C4-2B (cell line): Measurements from ENCODE around the gene U2SURP.

Source experiments
- ZFX ChIP-seq: fragments of 450-650 bp; IDR thresholded peaks from 2 replicates; pipeline ENCODE4 v1.6.1; 2017
- TF ChIP-seq, protein P1 (sequence below): fragments of 450-650 bp; conservative IDR thresholded peaks from 2 replicates; pipeline ENCODE4 v1.5.1; 2017; ENCODE audit warnings: mild to moderate bottlenecking

DNA sequence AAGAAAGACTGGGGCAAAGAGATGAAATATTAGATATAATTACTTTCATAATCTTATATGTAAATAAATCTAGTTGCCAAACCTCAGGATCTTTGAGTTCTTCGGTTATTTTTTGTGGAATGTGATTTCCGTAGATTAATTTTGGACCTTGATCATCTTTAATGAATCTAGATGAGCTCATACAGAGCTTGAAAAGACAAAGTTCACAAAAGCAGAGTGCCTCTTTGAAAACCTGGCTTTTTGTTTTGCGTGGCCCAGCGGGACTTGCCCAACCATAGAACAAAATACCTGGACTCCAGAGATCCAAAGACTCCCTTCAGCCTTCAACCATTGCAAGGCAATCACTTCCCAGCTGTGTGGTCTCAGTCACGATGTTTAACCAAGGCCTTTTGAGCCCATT, 63.4 kb downstream of the U2SURP start:
- TF ChIP-seq, protein P1, sequence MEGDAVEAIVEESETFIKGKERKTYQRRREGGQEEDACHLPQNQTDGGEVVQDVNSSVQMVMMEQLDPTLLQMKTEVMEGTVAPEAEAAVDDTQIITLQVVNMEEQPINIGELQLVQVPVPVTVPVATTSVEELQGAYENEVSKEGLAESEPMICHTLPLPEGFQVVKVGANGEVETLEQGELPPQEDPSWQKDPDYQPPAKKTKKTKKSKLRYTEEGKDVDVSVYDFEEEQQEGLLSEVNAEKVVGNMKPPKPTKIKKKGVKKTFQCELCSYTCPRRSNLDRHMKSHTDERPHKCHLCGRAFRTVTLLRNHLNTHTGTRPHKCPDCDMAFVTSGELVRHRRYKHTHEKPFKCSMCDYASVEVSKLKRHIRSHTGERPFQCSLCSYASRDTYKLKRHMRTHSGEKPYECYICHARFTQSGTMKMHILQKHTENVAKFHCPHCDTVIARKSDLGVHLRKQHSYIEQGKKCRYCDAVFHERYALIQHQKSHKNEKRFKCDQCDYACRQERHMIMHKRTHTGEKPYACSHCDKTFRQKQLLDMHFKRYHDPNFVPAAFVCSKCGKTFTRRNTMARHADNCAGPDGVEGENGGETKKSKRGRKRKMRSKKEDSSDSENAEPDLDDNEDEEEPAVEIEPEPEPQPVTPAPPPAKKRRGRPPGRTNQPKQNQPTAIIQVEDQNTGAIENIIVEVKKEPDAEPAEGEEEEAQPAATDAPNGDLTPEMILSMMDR, result no peak
- no peak for TF ChIP-seq ZFX
